G401 (cell line): ENCODE measurements around the gene SYCE3. TPM values are rescaled to one million over a fixed set of nuclear protein-coding genes. Genes with fewer than 3 reads are reported as not detected.
A peak's percentile ranks its signal among the peaks of the same experiment; 100 is the strongest.

ENCODE experiments used
- DNase-seq: peaks from one replicate; pipeline ENCODE4 v3.0.0-alpha.2; 2015; ENCODE audit warnings: low spot score
- in situ Hi-C: cut with HindIII; loops from 2 replicates; pipeline ENCODE4 v1.10.0; 2016; ENCODE audit warnings: low sequenced_read_pairs, mixed read lengths
- total RNA-seq: library from RNA; depleted of rRNA; stranded (reverse); fragments of >200 nt; shearing (Covaris generic); gene quantifications from 2 replicates; pipeline ENCODE4 v1.2.3, GENCODE V29; 2014

SYCE3 gene
- total RNA-seq, 1 experiment from 2014 or later: not detected

DNA sequence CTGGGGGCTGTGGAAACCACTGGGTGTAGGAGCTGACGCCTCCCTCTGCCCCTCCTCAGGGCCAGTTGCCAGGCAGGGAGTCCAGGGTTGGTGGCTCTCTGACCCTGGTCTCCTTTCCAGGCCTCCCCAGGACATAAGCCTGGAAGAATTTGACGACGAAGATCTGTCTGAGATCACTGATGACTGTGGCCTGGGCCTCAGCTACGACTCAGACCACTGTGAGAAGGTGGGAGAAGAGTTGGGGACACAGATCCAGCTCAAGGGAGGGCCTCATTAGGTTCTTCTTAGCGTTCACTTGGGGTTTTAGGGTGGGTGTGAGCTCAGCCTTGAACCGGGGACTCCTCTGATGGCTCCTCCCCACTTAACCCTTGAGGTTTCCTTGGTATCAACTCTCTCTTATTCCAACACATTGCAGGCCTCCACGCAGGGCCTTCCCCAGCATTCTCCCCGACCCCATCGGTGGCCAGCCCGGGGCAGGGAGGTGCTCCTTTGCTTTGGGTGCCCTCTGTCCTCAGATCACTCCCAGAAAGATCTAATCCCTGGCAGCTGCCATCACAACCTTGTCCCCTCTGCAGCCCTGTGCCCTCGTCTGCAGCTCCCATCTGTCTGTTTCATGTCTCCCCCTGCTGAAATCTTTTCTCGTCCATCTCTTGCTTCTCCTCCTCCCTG, 39.1 kb upstream of the SYCE3 start:
- no peak for DNase-seq
- in situ Hi-C loops: no loop called here

DNA sequence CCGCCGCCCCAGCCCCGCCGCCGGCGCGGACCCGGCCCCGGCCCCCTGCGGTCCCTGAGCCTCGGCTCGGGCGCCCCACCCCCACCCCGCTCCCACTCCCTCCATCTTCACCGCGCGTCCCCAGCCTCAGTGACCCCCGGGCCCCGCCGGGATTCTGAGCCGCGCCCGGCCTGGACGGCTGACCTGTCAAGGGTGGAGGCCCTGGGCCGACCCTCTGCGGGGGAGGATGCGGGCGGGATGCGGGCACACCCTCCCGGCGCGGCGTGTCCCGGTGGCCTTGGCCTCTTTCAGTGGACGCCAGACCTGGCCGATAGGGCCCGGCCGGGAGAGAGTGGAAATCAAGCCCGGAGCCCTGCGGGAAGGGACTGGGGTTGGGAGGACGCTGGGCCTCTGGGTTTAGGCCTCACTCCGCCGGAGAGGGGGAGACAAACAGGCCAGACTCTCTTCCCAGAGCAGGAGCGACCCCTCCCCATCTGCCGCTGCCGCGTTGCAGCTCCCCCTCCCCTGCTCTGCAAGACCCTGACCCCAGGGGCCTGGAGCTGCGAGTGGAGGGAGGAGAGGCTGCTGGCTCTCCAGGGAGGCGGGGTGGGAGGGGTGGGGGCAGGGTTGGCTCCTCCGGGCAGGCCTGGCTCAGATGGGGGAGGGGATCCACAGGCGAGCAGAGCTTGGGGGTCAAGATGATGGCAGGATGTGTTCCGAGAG, 38.4 kb upstream of the SYCE3 start:
- in situ Hi-C loops: no loop called here
- no peak for DNase-seq

DNA sequence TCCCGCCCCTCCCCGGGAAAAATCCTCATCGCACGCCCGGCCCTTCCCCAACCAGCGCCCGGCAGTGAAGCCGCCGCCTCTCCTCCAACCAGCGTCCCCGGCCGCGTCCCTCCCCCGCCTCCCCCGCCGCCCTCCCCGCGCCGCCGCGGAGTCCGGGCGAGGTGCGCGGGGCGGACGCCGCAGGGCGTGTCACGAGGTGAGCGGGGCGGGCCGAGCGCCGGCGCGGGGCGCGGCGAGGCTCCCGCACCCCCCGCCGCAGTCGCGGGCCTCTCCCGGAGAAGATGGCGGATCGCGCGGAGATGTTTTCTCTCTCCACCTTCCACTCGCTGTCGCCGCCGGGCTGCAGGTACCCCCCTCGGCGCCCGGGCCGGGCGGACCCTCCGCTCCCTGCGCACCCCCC, 37.8 kb upstream of the SYCE3 start, which contains the start of gene MAPK8IP2:
MAPK8IP2 (plus strand) TSS at position 256 of the 400 bp plus-strand sequence; CDS start at position 282, 26 bp downstream.
- peak; percentile 72 for DNase-seq
- in situ Hi-C loops: no loop called here

DNA sequence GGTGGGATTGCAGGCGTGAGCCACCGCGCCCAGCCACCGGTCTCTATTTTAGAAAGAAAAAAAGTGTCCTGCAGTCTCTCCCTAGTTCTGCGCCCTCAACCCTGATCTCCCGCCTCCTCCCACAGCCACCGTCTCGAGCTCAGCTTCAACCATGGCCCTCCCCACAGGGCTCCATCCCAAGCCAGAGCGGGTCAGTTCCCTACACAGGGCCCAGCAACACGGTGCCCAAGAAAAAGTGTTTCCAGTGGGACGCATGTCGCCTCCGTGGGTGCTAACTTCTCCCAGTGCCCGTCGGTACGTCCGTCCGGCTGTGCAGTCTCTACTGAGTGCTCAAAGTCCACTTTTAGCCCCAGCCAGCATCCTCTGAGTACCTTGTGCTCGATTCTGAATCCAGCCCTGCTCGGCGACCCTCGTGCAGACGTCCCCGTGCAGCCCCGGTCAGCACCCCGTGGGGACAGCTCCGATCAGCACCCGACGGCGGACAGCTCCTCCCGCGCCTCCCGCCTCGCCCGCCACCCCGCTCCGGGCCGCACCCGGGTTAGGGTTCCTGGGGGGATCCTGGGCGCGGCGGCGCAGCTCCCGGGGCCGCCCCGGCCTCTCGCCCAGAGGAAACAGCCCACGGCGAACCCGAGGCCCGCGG, 37.2 kb upstream of the SYCE3 start:
- in situ Hi-C loops: no loop called here
- no peak for DNase-seq

DNA sequence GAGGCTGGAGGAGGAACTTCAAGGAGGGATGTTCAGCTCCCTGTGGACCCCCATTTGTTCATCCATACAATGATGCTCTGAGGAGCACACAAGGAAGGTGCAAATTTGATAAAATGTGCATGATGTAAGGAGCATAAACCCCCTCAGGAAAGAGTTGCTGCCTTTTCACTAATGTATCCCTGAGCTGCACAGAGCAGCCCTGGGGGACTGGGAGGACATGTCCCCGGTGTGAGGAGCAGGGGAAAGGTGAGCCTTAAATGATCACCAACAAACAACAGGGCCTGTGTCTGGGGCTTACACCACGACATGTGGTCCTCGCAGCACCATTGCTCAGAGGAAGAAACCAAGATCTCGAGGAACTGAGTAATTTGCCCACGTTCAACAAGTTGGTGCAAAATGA, 34.4 kb upstream of the SYCE3 start:
- in situ Hi-C loops: no loop called here
- DNase-seq: no peak

DNA sequence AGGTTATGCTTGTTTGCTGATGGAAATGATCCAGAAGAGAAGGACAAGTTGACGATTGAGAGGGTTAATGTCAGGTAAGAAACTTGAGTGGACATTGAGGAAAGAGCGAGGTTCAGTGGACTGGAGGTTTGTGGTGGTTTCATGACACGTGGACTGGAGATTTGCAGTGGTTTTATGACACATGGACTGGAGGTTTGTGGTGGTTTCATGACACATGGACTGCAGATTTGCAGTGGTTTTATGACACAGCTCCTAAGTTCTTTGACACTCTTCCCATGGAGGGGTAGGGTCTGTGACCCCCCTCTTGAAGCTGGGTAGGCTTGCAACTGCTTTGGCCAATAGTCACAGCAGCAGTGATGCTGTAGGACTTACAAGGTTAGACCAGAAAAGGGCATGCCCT, 32.5 kb upstream of the SYCE3 start:
- in situ Hi-C loops: no loop called here
- DNase-seq: no peak

DNA sequence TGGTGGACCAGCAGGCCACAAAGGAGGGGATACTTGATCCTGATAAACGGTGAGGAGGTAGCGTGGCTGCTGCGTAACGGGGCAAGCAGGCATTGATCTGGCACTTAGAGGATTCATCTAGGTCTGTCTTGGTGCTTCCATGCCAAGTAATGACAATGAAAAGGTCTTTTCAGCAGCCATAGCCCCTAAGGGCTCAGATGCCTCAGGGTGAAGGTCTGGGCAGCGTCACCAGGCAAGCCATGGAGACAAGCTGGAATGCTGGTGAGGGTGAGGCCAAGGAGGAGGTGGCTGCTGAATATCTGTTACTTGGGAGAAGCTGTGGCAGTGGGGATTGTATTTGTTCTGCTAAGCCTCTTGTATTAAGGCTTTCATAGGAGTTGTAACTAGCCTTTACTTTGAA, 24.7 kb upstream of the SYCE3 start:
- in situ Hi-C loops: no loop called here
- no peak for DNase-seq

DNA sequence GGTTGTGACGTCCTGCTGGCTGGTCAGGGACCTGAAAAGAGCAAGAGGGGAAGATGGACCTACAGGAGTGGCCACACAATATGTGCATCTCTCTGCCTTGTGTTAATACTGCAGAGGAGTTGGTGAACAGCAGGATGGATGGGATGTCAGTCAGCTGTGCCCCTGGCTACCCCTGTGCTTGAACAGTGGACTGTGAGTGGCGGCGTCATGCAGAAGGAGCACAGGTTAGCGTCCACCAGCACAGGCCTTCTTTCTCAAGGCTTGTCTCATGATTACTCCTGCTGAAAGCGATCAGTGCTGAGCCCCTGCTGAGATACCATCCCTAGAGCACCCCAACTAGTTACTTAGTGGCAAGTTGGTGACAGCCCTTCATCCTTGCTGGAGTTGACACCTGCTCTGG, 23.7 kb upstream of the SYCE3 start:
- no peak for DNase-seq
- in situ Hi-C loops: no loop called here

DNA sequence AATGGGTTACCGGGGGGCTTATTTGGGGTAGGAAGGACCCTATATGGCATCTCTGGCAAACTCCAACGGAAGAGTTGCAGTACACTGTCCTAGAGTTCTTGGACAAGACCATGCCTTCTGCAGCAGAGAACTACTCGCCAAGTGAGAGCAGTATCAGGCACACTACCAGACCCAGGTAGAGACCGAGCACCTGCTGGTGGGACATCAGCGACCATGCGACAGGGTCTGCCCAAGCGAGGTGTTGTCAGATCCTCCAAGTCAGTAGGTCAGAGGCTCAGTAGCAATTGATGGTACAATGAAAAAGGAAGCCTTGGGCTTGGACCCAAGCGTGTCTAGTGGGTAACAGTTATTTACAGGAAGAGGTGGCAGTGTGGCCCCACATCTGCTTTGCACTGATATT, 23.1 kb upstream of the SYCE3 start:
- DNase-seq: no peak
- in situ Hi-C loops: no loop called here

DNA sequence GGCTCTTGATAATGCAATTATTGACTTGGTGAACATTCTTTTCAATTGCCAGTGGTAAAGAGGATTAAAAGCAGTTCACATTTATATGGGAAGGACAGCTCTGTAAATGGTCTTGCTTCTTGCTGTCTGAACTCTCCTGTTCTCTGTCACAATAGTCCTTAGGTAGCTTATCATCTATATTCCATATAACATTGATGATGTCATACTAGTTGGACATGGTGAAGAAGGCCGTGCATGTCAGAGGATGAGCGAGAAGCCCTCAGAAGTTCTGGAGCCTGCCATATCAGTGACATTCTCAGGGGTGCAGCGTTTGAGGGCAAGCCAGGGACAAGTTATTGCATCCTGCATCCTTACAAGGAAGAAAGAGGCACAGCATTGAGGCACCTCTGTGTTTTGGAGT, 22.5 kb upstream of the SYCE3 start:
- DNase-seq: no peak
- in situ Hi-C loops: no loop called here

DNA sequence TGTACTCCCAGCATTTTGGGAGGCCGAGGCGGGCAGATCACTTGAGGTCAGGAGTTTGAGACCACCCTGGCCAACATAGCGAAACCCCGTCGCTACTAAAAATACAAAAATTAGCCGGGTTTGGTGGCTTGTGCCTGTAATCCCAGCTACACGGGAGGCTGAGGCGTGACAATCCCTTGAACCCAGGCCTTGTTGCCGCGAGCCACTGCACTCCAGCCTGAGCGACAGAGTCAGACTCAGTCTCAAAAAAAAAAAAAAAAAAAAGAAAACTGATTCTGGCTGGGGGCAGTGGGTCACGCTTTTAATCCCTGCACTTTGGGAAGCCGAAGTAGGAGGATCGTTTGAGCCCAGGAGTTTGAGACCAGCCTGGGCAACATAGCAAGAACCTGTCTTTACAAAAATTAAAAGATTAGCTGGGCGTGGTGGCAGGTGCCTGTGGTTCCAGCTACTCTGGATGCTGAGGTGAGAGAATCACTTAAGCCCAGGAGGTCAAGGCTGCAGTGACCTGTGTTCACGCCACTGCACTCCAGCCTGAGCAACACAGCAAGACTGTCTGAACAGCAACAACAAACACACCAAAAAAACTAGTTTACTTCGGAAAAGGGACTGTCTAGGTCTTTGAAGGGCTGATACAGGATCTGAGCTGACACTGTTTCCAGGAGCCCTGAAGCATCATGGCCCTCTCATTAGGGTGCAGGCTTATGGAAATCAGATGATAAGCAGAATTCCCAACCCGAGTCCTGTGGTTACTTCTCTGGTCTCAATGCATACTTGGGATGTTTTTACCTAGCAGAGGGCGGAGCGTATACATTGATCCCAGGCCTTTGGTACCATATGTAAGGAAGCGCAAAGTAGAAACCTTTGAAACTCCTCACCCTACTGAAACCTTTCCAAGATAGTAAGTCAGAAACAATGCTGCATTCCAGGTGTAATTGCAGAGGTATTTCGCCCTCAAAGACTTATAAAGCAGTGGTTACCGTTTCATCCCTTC, 21.7 kb upstream of the SYCE3 start:
- no peak for DNase-seq
- in situ Hi-C loops: no loop called here

DNA sequence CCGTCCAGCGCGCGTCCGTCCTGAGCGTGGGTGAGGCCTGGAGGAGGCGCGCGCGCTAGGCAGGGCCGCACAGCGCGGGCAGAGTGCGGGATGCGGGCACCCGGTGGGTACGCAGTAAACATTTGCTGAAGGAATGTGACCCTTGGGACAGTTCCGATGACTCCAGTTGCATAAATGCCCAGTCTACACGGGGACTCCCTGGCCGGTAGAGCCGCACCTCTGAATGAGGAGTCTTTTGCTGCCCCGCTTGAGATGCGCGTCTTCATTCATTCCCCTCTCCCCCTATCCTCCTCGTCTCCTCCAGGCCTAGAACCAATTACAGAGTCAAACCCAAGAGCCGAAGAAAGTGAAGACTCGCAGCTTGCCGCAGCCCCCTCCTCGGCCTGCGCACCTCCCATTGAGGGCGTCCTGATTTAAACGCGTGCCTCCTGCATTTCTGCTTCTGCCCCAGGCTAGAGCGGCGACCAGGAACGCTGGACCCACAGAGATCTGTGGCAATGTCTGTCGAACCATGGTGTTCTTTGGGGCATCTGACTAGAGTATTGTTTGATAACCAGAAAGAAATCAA, 20.7 kb upstream of the SYCE3 start:
- no peak for DNase-seq
- in situ Hi-C loops: no loop called here

DNA sequence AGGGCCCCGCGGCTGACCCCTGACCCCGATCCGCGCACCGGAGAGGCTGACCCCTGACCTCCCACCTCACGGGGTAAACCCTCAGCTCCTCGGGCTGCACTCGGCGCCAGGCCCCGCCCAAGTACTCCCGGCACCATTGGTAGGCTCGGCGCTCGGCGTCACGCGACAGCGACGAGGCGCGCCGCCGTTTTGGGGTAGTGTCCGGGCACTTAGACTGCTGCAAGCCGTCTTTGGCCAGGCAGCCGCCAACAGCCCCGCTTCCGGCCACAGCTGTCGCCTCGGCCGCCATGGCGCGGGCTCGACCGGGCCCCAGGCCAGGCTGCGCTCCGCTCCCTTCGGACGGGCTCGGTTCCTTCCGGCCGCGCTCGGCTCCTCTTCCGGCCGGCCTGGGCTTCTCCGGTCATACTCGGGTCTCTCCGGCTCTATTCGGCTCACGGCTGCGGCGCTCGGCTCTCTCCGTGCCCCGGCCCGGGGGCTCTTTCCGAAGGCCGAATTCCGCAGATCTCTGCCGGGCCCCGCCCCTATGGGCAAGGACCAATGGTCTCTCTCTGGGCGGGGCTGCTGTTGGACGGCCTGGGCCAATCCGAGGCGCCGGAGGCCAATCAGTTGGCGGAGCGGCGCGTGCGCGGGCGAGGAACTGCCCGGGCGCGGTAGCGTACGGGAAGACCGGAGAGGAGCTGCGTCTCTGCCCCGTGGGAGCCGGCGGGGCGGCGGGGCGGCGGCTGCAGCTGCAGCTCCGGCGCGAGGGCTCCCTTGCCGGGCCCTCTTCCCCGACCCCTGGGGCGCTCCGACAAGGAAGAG, 20.0 kb upstream of the SYCE3 start, which contains the start of gene CHKB:
CHKB (minus strand) TSS at position 357 of the 801 bp plus-strand sequence; CDS start at position 289, 68 bp downstream.
- in situ Hi-C loops: no loop called here
- DNase-seq: peak; percentile 99

DNA sequence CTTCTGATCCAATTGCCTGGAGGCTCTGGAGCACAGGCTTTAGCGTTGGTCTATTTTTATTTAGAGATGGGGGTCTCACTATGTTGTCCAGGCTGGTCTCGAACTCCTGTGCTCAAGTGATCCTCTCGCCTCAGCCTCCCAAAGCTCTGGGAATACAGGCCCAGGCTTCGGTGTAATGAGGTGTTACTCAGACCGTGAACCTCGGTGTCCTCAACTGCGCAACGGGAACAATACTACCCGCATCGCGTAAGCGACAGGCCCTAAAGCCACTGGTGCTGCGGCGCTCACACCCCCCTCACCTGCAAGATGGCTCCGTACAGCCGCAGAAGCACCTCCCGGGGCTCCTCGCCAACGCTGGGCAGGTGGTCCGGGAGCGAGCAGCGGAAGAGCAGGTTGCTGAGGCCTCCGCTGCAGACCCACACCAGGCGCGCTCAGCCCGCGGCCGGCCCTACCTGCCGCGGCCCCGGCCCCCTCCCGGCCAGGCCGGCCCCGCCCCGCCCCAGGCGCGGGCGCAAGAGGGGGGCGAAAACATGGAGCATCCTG, 19.3 kb upstream of the SYCE3 start:
- in situ Hi-C loops: no loop called here

DNA sequence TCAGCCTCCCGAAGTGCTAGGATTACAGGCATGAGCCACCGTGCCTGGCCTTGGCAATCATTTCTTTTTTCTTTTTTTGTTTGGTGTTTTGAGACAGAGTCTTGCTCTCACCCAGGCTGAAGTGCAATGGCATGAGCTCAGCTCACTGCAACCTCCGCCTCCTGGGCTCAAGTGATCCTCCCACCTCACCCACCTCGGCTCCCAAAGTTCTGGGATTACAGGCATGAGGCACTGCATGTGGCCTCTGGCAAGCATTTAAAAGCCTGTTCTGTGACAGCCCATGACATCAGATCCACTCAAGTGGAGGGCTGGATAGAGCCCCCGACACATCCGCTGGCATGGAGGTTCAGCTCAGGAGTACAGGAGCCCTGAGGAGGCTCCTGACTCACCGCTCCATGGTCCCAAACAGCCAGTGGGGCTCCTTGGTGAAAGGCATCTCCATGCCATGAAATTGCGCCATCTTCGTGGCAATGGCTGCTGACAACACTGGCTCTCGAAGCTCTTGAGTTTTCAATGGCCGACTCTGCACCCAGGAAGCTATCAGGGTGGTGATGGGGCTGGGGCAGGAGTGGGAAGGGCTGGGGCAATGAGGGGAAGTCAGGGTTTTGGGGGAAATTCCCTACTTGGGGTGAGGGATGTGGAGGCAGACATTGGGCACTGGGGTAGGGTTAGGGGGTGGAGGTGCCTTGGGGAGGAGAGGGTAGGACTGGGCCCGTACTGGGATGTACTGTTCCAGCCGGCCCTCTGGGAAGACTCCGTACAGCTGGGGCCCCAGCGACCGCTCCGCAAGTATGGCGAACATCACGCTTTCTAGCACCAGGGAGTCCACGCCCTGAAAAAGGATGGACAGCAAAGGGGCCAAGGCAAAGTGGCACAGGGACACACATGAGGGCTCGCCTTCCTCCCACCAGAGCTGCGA, 18.6 kb upstream of the SYCE3 start:
- in situ Hi-C loops: no loop called here

More for the DNA sequence above, 19.3 kb upstream of the SYCE3 start:
- no peak for DNase-seq

DNA sequence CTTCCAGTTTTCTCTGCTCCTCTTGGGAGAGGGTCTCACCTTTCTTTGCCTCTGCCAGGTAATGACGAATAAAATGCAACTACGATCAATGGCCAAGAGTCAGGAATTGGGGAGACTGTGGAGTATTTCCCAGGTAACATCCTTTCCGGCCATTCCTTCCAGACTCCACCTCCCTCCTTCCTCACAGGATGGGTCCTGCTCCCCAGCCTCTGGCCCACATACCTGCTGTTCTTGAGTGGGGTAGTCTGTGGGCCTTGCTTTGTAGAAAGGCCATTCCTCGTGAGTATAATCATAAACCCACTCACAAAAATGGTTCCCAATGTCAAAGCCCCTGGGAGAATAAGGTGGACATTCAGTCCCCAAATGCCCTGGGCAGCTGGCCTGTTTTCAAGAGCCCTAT, 17.0 kb upstream of the SYCE3 start:
- in situ Hi-C loops: loop anchor here (10.0 kb wide), 1 partner anchor 85 kb away; no protein-coding TSS in a partner anchor
- DNase-seq: no peak

More for the DNA sequence above, 18.6 kb upstream of the SYCE3 start:
- DNase-seq: no peak
